SK-N-MC (cell line): ENCODE data around the gene TMEM232.
"Not testable (repeated sequence)": the region's sequence is repeated elsewhere in the genome, so short reads cannot be mapped to it uniquely, and the experiment has no call there.

Source experiments
- DNase-seq: peaks from one replicate; pipeline ENCODE4 v3.0.0-alpha.2; 2011; ENCODE audit warnings: low read depth, low spot score
- H3K27ac ChIP-seq: fragments of 200-600 bp; sonication (generic); 2 replicates; pipeline ENCODE4 v1.5.1; 2016; ENCODE audit warnings: mixed run types
- H3K36me3 ChIP-seq: fragments of 200-600 bp; sonication (generic); 2 replicates; pipeline ENCODE4 v1.6.1; 2017; ENCODE audit warnings: antibody characterized with exemption, low read length, mixed read lengths; ENCODE audit not compliant: insufficient read depth
- H3K4me3 ChIP-seq: fragments of 200-600 bp; sonication (generic); 2 replicates; pipeline ENCODE4 v1.5.1; 2016
- H3K9ac ChIP-seq: fragments of 200-600 bp; sonication (generic); 2 replicates; pipeline ENCODE4 v1.8.0; 2017; ENCODE audit warnings: mixed run types, mixed read lengths; ENCODE audit not compliant: insufficient read length
- H3K9me3 ChIP-seq: fragments of 200-600 bp; sonication (generic); 2 replicates; pipeline ENCODE4 v1.6.1; 2017; ENCODE audit warnings: low read depth, mild to moderate bottlenecking, antibody characterized with exemption, low read length, moderate library complexity, mixed read lengths
- EZH2 ChIP-seq: fragments of 200-600 bp; sonication (generic); IDR thresholded peaks from one replicate; pipeline ENCODE4 v1.6.1; 2017; ENCODE audit warnings: antibody characterized with exemption
- FOXP2 ChIP-seq: optimal IDR thresholded peaks from 2 replicates; pipeline ENCODE3; 2011; ENCODE audit warnings: mild to moderate bottlenecking, moderate library complexity; ENCODE audit not compliant: insufficient read depth; ENCODE audit errors: extremely low read length, control extremely low read depth
- POLR2AphosphoS5 ChIP-seq: IDR thresholded peaks from 2 replicates; pipeline ENCODE4 v1.6.1; 2012; ENCODE audit warnings: mild to moderate bottlenecking, low read depth, low read length, borderline replicate concordance

The TMEM232 gene

DNA sequence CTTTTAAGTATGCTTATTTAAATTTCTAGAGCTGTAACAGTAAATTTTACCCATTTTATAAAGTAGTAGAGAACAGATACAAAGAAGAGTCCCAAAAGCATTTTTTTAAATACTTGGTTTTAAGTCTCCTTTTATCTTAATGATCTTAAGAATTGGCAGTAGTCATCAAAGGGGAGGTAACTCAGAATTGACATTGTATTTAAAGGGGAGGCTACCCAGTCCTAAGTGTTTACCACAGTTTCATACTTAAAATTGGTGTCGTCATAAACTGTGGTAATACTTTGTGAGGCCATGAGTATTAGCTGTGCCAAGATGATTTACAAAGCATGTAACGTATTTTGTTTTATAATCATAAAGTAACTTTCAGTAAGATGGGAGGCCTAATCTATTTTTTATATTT lies 27.1 kb upstream of the TMEM232 start:
- Histone ChIP-seq H3K9ac (no peak overlapping the region), H3K36me3 (peaks cover 2% of the 10 kb centered on the region; the same call in 1 of the 2 replicates), H3K4me3 (no peak overlapping the region), H3K27ac (no peak overlapping the region), H3K9me3 (no peaks in the 10 kb centered on the region)
- DNase-seq: no peak
- TF ChIP-seq FOXP2 (no peak), POLR2AphosphoS5 (no peak), EZH2 (no peak)

DNA sequence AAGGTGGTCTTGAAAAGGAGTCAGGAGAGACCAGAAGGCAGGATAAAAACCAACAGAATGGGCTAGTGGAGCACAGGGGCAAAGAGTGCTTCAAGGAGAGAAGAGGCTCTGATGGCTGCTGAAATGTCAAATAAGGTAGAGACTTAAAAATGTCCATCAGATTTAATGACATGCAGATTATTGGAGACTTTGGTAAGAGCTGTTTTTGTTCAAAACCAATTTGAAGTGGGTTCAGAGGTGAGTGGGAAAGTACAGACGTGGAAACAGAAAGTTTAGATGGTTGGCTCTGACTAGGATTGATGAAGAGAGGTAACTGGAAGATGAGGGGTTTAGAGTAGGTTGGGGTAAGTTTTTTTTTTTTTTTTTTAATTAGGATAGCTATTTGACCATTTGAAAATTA lies 26.5 kb upstream of the TMEM232 start:
- H3K27ac ChIP-seq: no peak overlapping the region
- H3K9ac ChIP-seq: no peak overlapping the region
- H3K4me3 ChIP-seq: no peak overlapping the region
- no peak for TF ChIP-seq FOXP2
- TF ChIP-seq POLR2AphosphoS5: no peak
- no peak for TF ChIP-seq EZH2
- H3K36me3 ChIP-seq: peaks cover 2% of the 10 kb centered on the region; the same call in 1 of the 2 replicates
- no peak for DNase-seq
- no peaks in the 10 kb centered on the region for H3K9me3 ChIP-seq

DNA sequence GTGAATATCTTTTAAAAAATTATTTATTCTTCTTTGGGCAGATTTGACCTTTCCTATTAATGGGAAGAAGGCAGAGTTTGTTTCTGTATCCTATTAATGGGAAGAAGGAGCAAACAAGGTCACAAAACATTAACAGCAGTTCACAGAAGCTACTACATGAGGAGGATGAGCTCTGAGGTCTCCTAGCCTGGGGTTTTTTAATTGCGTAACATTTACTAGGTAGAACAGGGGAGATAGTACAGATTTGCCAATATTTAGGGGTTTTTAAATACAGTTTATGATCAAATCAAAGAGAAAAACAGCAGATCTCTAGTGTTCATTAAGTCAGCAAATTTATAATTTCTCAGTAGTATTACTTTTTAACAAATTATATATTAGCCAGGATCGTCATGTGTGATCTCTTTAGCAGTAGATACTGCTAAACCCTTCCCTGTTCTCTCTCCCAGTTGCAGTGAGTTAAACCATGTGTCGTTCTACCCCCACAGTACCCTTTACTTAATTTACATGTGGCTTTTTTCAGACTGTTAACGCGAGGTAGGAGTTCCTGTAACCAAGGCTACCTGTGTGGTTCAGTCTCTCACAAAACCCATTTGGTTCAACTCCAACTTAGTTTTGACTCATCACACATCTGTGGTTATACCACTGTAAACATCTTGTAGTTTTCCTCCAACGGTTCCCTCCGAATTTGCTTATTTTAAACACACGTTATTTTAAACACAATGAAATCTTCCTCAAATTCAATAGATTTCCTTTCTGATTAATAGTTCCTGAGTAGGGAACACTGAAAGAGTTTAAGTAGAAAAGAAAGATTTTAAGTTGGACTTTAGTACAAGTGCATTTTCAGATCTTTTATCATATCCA lies 25.7 kb upstream of the TMEM232 start:
- H3K27ac ChIP-seq: no peak overlapping the region
- H3K9me3 ChIP-seq: no peaks in the 10 kb centered on the region
- TF ChIP-seq FOXP2 (no peak), EZH2 (no peak), POLR2AphosphoS5 (no peak)
- peaks cover 3% of the 10 kb centered on the region; the same call in 1 of the 2 replicates for H3K36me3 ChIP-seq
- H3K9ac ChIP-seq: no peak overlapping the region
- H3K4me3 ChIP-seq: no peak overlapping the region
- DNase-seq: no peak

DNA sequence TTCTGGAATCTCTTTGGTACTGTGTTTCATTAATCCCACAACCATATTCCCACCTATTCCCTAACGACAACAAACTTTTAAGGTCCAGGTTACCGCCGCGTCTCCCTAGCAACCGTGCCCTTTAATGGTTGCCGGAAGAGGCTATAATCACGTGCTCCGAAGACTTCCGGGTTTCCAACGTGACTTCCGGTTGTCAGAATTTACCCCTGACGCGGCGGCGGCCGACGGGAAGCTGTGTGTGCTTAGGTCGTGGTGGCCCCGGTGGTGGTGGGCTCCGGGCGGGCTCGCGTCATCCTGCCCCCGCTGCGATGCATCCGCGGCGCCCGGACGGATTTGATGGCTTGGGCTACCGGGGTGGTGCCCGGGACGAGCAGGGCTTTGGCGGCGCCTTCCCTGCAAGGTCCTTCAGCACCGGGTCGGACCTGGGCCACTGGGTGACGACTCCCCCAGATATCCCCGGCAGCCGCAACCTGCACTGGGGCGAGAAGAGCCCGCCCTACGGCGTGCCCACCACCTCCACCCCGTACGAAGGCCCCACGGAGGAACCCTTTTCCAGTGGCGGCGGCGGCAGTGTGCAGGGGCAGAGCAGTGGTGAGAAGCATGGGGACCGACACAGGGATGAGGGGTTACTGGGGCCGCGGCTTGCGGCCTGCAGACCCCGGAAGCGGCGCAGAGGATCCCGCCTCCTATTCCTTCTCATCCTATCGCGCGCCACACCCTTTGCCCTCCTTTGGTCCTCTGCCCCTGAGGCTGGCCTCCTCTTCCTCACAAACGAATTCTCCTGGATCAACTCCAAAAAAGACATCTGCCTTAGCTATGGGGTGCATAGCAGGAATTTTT lies 12.6 kb upstream of the TMEM232 start, which contains the start of gene SLC25A46:
SLC25A46 (plus strand) TSS at position 196 of the 840 bp plus-strand sequence; CDS start at position 309, 113 bp downstream.
- DNase-seq: peak; percentile 45
- Histone ChIP-seq H3K36me3 (no peaks in the 10 kb centered on the region), H3K9me3 (no peaks in the 10 kb centered on the region), H3K4me3 (peak within 1 kb of the TSS; percentile 94), H3K27ac (no peak within 1 kb of the TSS), H3K9ac (peak within 1 kb of the TSS; percentile 80)
- peak; percentile 81 for TF ChIP-seq POLR2AphosphoS5
- no peak for TF ChIP-seq EZH2

DNA sequence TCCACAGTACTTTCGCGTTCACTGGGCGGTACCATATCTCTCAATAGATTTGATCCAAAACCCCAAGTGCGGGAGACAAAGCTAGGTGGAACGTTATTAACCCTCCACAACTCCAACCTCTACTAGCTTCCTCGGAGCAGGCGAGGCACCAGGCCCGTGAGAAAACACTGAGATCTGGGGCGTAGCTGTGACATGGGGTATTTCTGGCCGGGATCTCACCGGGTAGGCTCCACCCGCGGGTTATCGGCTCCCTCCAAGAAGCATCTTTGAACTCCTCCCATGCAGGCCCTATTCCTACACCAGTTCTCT lies 12.0 kb upstream of the TMEM232 start:
- Histone ChIP-seq H3K36me3 (no peaks in the 10 kb centered on the region), H3K4me3 (peak overlapping the region; percentile 94), H3K9me3 (no peaks in the 10 kb centered on the region), H3K27ac (no peak overlapping the region), H3K9ac (peak overlapping the region; percentile 65)
- TF ChIP-seq FOXP2 (no peak), POLR2AphosphoS5 (no peak), EZH2 (no peak)
- no peak for DNase-seq

DNA sequence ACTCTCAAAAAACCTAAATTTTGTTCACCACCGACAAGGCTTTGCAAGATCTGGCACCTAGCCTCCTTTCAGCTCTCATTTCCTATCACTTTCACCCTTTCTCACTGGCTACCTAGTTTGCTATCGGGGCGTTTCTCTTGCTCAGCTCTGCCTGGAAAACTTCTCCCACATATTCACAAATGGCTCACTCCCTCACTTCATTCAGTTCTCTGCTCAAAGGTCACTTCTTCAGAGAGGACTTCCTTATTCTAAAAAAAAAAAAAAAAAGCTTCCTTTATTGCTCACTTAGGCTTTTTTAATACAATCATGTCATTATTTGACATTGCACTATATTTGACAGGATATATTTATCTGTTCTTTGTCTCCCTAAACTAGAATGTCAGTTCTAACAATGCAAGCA lies 10.3 kb upstream of the TMEM232 start:
- no peak for DNase-seq
- Histone ChIP-seq H3K9me3 (no peaks in the 10 kb centered on the region), H3K36me3 (no peaks in the 10 kb centered on the region), H3K4me3 (no peak overlapping the region), H3K27ac (no peak overlapping the region), H3K9ac (no peak overlapping the region)
- TF ChIP-seq FOXP2: no peak
- TF ChIP-seq POLR2AphosphoS5: no peak
- no peak for TF ChIP-seq EZH2

DNA sequence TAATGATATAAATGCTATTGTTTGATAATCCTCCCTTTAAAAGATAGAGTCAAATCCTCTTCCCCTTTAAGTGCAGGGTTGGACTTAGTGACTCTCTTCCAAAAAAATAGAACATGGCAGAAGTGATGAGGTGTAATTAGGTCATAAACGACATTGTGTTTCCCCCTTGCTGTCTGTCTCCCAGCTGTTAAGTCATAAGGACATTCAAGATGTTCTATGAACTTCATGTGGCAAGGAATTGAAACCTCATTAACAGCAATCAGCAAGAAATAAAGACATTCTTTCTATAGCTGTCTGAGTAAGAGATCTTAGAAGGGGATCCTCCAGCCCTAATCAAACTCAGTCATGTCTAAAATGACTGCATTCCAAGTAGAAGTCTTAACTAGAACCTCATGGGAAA lies 9.1 kb upstream of the TMEM232 start:
- no peaks in the 10 kb centered on the region for H3K9me3 ChIP-seq
- DNase-seq: no peak
- no peak overlapping the region for H3K9ac ChIP-seq
- no peak overlapping the region for H3K4me3 ChIP-seq
- no peak overlapping the region for H3K27ac ChIP-seq
- TF ChIP-seq POLR2AphosphoS5: no peak
- no peaks in the 10 kb centered on the region for H3K36me3 ChIP-seq

DNA sequence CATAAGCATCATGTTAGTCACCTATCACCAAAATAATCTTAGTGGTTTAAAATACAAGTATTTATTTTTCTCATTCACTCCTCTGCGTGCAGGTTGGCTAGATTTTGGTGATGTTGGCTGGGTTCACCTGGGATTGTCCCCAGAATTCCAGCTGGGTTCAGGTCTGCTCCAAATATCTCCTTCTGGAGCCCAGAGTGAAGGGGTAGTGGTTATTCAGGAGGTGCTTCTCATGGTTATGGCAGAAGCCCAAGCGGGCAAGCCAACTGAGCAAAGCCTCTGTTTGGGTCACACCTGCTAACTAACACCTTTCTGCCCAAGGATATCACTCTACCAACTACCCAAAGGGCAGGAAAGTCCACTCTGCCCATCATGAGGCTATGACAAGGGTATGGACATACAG lies 7.6 kb upstream of the TMEM232 start:
- no peak for TF ChIP-seq EZH2
- Histone ChIP-seq H3K9ac (no peak overlapping the region), H3K4me3 (no peak overlapping the region), H3K27ac (no peak overlapping the region), H3K9me3 (no peaks in the 10 kb centered on the region), H3K36me3 (no peaks in the 10 kb centered on the region)
- DNase-seq: no peak

DNA sequence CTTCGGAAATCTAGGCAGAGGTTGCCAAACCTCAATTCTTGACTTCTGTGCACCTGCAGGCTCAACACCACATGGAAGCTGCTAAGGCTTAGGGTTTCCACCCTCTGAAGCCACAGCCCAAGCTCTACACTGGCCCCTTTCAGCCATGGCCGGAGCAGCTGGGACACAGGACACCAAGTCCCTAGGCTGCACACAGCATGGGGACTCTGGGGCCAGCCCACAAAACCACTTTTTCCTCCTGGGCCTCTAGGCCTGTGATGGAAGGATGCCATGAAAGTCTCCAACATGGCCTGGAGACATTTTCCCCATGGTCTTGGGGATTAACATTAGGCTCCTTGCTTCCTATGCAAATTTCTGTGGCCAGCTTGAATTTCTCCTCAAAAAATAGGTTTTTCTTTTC lies 5.0 kb upstream of the TMEM232 start:
- H3K9ac ChIP-seq, H3K4me3 ChIP-seq, H3K27ac ChIP-seq, H3K36me3 ChIP-seq, DNase-seq, H3K9me3 ChIP-seq: not testable (repeated sequence)
